Small intestine (tissue), 7 donors: ENCODE measurements around the gene TMEM89. TPM values are rescaled to one million over a fixed set of nuclear protein-coding genes. Genes with fewer than 3 reads are reported as not detected.

ENCODE experiments used
- DNase-seq, 2 donors: peaks; one replicate each; pipeline versions ENCODE4 v3.0.0 to v3.0.0-alpha.2; 2013
- FAIRE-seq: peaks from 2 replicates; lab custom pipeline; 2012; peaks lifted over from hg19 to GRCh38; lab: Jason Lieb, UNC
- H3K27ac ChIP-seq, 3 donors: one replicate each; pipeline ENCODE4 v1.5.1; 2013; ENCODE audit warnings: low read length in 2 of 3, mild to moderate bottlenecking in 2 of 3, control low read depth in 1 of 3, inconsistent platforms in 1 of 3, low read depth in 1 of 3, moderate library complexity in 1 of 3
- H3K27me3 ChIP-seq, 3 donors: one replicate each; pipeline ENCODE4 v1.6.1; 2013; ENCODE audit warnings: low read length in 3 of 3, inconsistent platforms in 1 of 3; ENCODE audit not compliant: control insufficient read depth in 3 of 3, insufficient read depth in 3 of 3
- H3K36me3 ChIP-seq, 3 donors: one replicate each; pipeline ENCODE4 v1.6.1; 2013; ENCODE audit warnings: low read length in 3 of 3, inconsistent platforms in 1 of 3, low read depth in 1 of 3, mild to moderate bottlenecking in 1 of 3, moderate library complexity in 1 of 3; ENCODE audit not compliant: control insufficient read depth in 3 of 3, insufficient read depth in 2 of 3
- H3K4me1 ChIP-seq, 3 donors: one replicate each; pipeline ENCODE4 v1.6.1; 2013; ENCODE audit warnings: low read length in 2 of 3, inconsistent platforms in 1 of 3, low read depth in 1 of 3, mild to moderate bottlenecking in 1 of 3, moderate library complexity in 1 of 3; ENCODE audit not compliant: control insufficient read depth in 3 of 3, insufficient read depth in 2 of 3
- H3K4me3 ChIP-seq, 3 donors: one replicate each; pipeline ENCODE4 v1.5.1; 2013; ENCODE audit warnings: low read length in 3 of 3, control low read depth in 1 of 3, inconsistent platforms in 1 of 3, low read depth in 1 of 3, mild to moderate bottlenecking in 1 of 3, moderate library complexity in 1 of 3
- H3K9me3 ChIP-seq, 2 donors: one replicate each; pipeline ENCODE4 v1.6.1; 2013; ENCODE audit warnings: low read depth in 1 of 2, low read length in 1 of 2; ENCODE audit not compliant: control insufficient read depth in 2 of 2, insufficient read depth in 1 of 2
- WGBS, 3 donors: extraction: QIAGEN DNeasy Blood & Tissue Kit; methylation state at CpG; one replicate each; pipeline ENCODE4 v1.1.7; 2013; 5-methylcytosine and 5-hydroxymethylcytosine counted together
- polyA plus RNA-seq, 4 donors: library from polyadenylated mRNA; stranded (reverse) in 3 of 4; unstranded in 1 of 4; fragments of 200-250 nt in 3 of 4; fragments of 120-200 nt in 1 of 4; gene quantifications; one replicate each; pipeline versions ENCODE4 v1.2.1 to v1.2.3, GENCODE V29; 2013
- donor health status: healthy with polysubstance abuse.
- donor health status: control.
- donor health status: control.
- donor health status: Bipolar disorder and iron deficiency.
- donor health status: healthy.

Gene TMEM89
- polyA plus RNA-seq, 4 donors: 0.21 to 0.24 TPM; not detected in 2

DNA sequence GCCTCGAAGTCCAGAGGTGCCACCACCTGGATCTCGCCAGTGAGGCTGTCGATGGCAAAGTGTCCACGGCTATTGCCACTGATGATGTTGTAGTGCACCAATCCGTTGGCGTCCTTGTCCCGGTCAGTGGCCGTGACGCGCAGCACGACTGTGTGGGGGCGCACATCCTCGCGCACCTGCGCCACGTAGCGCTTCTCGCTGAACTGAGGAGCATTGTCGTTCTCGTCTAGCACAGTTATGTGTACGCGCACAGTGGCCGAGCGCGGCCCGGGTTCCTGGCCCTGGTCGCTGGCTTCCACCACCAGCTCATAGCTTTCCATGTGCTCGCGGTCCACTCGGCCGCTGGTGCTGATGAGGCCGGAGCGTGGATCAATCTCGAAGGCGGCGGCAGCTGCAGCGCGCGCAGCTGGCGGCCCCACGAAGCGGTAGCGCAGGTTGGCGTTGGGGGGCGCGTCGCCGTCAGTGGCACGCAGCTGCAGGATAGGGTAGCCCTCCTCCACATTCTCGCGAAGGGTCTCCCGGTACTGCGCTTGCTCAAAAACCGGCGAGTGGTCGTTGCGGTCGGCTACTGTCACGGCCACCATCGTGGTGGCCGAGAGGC lies 39.3 kb upstream of the TMEM89 start:
- DNase-seq (no peak), FAIRE-seq (no peak)
- Histone ChIP-seq H3K9me3 (no peaks in the 10 kb centered on the region), H3K36me3 (no peaks in the 10 kb centered on the region), H3K4me3 (no peak overlapping the region), H3K4me1 (peaks cover 3 to 24% (median 8%) of the 10 kb centered on the region in 3 donors), H3K27ac (no peak overlapping the region), H3K27me3 (peaks cover 0 to 53% (median 8%) of the 10 kb centered on the region in 3 donors)
- WGBS, 3 donors: 60 to 66% (median 61%) methylated on average over 61 of the region's 61 CpGs

DNA sequence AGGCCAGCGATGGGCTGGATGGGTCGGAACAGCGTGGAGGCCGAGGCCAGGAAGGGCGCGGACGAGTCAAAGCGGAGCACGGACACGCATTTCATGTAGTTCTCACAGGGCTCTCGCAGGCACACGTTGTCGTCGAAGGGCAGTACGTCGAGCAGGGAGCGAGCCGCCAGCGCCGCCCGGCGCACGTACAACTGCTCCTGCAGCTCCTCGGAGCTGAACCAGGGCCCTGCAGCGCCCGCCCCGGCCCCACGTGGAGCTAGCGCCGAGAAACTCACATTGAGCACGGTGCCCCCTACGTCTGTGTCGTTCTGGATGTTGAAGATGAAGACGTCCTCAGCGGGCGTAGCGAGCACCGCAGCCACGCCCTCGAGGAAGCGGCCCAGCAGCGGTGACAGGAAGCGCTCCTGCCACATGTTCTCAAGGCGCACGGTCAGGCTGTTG lies 35.3 kb upstream of the TMEM89 start:
- Histone ChIP-seq H3K27ac (peak overlapping the region in 1 of 3 donors; percentile 56), H3K4me1 (peaks cover 0 to 11% (median 4%) of the 10 kb centered on the region in 3 donors), H3K36me3 (peaks cover 0 to 3% (median 0%) of the 10 kb centered on the region in 3 donors), H3K4me3 (peak overlapping the region in 2 of 3 donors; percentile 50 to 52), H3K9me3 (no peaks in the 10 kb centered on the region), H3K27me3 (peaks cover 0 to 33% (median under 1%) of the 10 kb centered on the region in 3 donors)
- DNase-seq (no peak), FAIRE-seq (no peak)
- 45 to 57% (median 51%) methylated on average over 41 to 45 of the region's 45 CpGs for WGBS, 3 donors

DNA sequence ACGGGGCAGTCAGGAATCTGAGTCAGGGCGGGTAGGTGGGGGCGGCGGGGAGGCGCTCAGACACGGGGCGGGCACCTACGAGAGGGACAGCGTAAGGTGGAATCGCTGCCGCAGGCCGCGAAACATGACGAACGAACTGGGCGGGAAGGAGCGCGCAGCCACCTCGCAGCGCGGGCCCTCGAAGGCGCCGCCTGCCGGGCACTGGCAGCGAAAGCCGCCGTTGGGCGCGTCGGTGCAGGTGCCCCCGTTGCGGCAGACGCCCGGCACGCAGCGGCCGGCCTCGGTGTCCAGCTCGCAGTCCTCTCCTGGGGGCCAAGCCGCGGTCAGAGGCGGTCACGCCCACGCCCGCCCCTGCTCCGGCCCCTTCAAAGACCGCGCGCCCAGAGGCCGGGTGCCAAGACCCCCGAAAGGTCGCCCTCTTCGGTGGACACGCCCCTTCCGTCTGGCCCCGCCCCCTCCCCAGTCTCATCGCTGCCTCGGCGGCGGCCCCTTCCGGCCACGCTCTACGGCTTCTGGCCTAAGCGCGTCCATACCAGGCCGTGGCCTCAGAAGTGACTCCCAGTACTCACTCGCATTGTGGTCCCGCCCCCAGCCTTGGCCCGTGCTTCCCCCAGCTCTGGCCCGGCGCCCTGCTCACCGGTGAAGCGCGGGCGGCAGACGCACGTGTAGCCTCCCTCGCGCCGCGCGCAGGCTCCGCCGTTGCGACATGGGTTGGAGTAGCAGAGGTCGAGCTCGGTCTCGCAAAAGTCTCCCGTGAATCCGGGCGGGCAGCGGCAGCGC lies 34.7 kb upstream of the TMEM89 start:
- FAIRE-seq (no peak), DNase-seq (peak; percentile 77 to 93)
- peak overlapping the region in 1 of 3 donors; percentile 56 for H3K27ac ChIP-seq
- peaks cover 0 to 5% (median 1%) of the 10 kb centered on the region in 3 donors for H3K4me1 ChIP-seq
- 3 to 4% (median 3%) methylated on average over 52 to 94 of the region's 94 CpGs for WGBS, 3 donors
- H3K36me3 ChIP-seq: peaks cover 0 to 7% (median 0%) of the 10 kb centered on the region in 3 donors
- peaks cover 0 to 28% (median 0%) of the 10 kb centered on the region in 3 donors for H3K27me3 ChIP-seq
- H3K9me3 ChIP-seq: no peaks in the 10 kb centered on the region
- peak overlapping the region; percentile 19 to 52 (median 50) for H3K4me3 ChIP-seq

DNA sequence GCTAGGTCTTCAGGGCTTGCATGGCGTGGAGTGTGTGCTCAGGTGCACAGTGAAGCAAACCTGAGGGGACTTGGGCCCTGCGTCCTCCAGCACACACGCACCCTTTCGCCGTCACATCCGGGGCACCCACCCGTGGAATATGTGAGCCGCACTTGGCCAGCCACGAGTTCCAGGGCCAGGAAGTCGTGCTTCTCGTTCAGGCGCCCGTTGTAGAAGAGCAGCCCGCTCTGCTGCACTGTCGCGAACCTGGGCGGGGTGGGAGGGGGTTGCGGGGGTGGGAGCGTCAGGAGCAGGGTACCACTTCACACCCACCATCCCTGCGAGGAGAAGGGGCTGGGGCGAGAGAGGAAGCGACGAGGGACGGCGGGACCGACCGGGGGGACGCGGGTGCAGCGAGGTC lies 34.0 kb upstream of the TMEM89 start:
- DNase-seq: peak in 1 of 2 donors; percentile 33
- peak overlapping the region; percentile 19 to 52 (median 27) for H3K4me3 ChIP-seq
- H3K4me1 ChIP-seq: peaks cover 0 to 4% (median 0%) of the 10 kb centered on the region in 3 donors
- 11 to 23% (median 13%) methylated on average over 25 to 30 of the region's 30 CpGs for WGBS, 3 donors
- peak overlapping the region in 1 of 3 donors; percentile 56 for H3K27ac ChIP-seq
- peaks cover 0 to 12% (median 0%) of the 10 kb centered on the region in 3 donors for H3K36me3 ChIP-seq
- no peaks in the 10 kb centered on the region for H3K9me3 ChIP-seq
- peaks cover 0 to 22% (median 0%) of the 10 kb centered on the region in 3 donors for H3K27me3 ChIP-seq
- FAIRE-seq: no peak

DNA sequence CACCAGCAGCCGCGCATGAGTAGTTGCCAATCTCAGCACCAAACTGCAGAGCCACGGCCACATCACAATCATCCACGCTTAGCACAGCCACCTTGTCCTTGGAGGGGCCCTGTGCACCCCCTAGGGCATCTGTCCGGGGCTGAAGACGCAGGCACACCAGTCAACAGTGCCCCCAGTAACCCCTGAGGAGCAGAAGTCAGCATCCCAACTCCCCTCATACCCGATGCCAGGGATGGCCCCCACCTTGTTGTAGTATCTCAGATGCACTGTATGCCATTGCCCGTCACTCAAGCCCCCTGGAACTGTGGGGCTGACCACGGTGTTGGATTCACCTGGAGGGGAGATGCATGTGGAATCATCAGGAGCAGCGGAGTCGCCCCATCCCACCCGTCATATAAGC lies 33.5 kb upstream of the TMEM89 start:
- H3K27me3 ChIP-seq: peaks cover 0 to 17% (median 0%) of the 10 kb centered on the region in 3 donors
- peaks cover 0 to 12% (median 0%) of the 10 kb centered on the region in 3 donors for H3K36me3 ChIP-seq
- WGBS, 3 donors: 92 to 93% (median 92%) methylated on average over 12 of the region's 12 CpGs
- DNase-seq (no peak), FAIRE-seq (no peak)
- peaks cover 0 to 4% (median 0%) of the 10 kb centered on the region in 3 donors for H3K4me1 ChIP-seq
- H3K9me3 ChIP-seq: no peaks in the 10 kb centered on the region
- no peak overlapping the region for H3K27ac ChIP-seq
- no peak overlapping the region for H3K4me3 ChIP-seq

DNA sequence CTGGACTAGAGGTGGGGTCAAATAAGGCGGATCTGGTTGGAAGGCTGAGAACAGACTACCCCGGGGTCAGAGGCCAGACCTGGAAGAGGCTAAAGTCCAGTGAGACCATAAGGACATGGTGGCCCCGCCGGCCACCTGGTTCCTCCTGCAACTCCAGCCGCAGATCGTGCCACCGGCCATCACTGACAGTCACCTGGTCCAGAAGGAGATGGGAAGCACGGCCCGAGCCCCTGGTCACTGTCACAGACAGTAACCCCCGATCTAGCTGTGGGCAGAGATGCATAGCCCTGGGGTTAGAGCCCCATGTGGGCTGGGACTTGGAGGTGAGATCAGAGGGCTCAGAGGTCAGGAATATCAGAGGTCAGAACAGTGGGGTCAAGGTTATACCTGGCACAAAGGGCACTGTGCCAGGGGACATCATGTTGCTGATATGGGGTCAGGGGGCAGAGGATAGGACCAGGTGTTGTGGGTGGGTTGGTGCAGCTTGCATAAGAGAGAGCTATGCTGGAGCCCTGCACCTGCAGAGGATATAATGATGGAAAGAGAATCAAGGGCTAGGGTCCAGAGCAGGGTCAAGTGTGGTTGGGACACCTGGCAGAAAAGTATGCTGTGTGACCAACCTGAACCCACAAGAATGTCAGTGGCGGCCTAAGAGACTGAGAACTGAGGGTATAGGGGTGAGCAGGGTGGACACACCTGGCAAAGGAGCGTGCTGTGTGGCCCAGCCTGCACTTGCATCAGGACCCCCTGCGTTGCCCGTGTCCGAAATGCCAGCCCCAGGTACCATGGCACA lies 31.6 kb upstream of the TMEM89 start:
- DNase-seq (no peak), FAIRE-seq (no peak)
- Histone ChIP-seq H3K27me3 (peaks cover 0 to 14% (median 0%) of the 10 kb centered on the region in 3 donors), H3K36me3 (peaks cover 0 to 15% (median 0%) of the 10 kb centered on the region in 3 donors), H3K27ac (no peak overlapping the region), H3K9me3 (no peaks in the 10 kb centered on the region), H3K4me3 (no peak overlapping the region), H3K4me1 (peaks cover 0 to 12% (median 0%) of the 10 kb centered on the region in 3 donors)
- 92 to 95% (median 93%) methylated on average over 15 of the region's 15 CpGs for WGBS, 3 donors

DNA sequence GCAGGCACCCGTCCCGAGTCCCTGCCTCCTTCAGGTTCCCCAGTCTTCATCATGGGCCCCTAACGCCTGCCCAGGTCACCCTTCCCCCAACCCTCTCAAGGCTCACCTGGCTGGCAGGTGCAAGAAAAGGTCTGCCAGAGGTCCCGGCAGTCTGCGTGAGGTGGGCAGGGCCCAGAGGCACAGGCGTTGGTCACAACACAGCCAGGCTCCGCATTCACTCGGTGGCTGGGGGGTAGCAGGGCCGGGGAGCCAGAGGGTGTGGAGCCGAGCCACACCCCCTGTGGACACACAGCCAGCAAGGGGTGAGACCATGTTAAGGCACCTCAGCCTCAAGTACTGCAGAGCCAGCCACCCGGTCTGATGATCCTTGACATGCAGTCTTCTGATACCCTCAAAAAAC lies 30.2 kb upstream of the TMEM89 start:
- 33 to 71% (median 59%) methylated on average over 11 of the region's 11 CpGs for WGBS, 3 donors
- no peak overlapping the region for H3K4me3 ChIP-seq
- FAIRE-seq (no peak), DNase-seq (no peak)
- peaks cover 0 to under 1% (median 0%) of the 10 kb centered on the region in 3 donors for H3K27me3 ChIP-seq
- H3K27ac ChIP-seq: no peak overlapping the region
- peaks cover 0 to 16% (median 0%) of the 10 kb centered on the region in 3 donors for H3K36me3 ChIP-seq
- H3K4me1 ChIP-seq: peaks cover 0 to 10% (median 0%) of the 10 kb centered on the region in 3 donors
- H3K9me3 ChIP-seq: no peaks in the 10 kb centered on the region

DNA sequence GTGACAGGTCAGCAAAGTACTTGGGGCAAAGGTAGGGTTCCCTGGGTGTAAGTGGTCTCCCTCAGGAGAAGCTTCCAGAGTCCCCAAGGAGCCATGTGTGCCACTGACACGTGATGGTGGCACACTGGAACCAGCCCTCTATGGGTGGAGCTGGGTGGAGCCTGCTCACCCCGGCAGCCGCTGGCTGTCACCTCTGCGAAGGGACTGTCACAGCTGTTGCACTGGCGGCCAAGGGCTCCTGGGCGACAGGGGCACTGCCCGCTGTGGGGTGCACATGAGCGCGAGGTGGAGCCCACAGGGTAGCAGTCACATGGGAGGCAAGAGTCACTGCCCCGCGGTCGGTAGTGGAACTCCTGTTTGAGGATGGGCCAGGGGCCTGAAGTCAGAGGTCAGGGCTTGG lies 29.2 kb upstream of the TMEM89 start:
- DNase-seq: peak in 1 of 2 donors; percentile 28
- no peaks in the 10 kb centered on the region for H3K27me3 ChIP-seq
- peaks cover 0 to 8% (median 0%) of the 10 kb centered on the region in 3 donors for H3K4me1 ChIP-seq
- 65 to 85% (median 73%) methylated on average over 12 of the region's 12 CpGs for whole genome bisulfite sequencing, 3 donors
- peaks cover 0 to 23% (median 0%) of the 10 kb centered on the region in 3 donors for H3K36me3 ChIP-seq
- no peak overlapping the region for H3K4me3 ChIP-seq
- no peaks in the 10 kb centered on the region for H3K9me3 ChIP-seq
- H3K27ac ChIP-seq: no peak overlapping the region
- no peak for FAIRE-seq
